ENCODE data around the gene XYLT1. TPM values are rescaled to one million over a fixed set of nuclear protein-coding genes. Genes with fewer than 3 reads are reported as not detected.

Gene XYLT1
- total and polyA plus RNA-seq, 10 of the 15 experiments (the other 5 are each of a cell fraction or from before 2014, with no cell fraction given): 0.88 to 14.8 (median 5.8) TPM

- peak; percentile 89 to 94 for TF ChIP-seq EP300 (IDR thresholded peaks at IDR 0.05; ENCODE audit: borderline replicate concordance in 1 of 2, control insufficient read depth in 1 of 2, low read depth in 2 of 2, low read length in 2 of 2)
- no peak for TF ChIP-seq SUPT20H (IDR thresholded peaks at IDR 0.05; ENCODE audit: borderline replicate concordance, control insufficient read depth, low read depth, low read length)
- TF ChIP-seq CREM (IDR thresholded peaks at IDR 0.05; ENCODE audit: low read depth): peak; percentile 62
- no peak for TF ChIP-seq NFYA (IDR thresholded peaks at IDR 0.05; ENCODE audit: borderline replicate concordance, low read depth, low read length)
- TF ChIP-seq CUX1 (IDR thresholded peaks at IDR 0.05; ENCODE audit: insufficient replicate concordance, low read depth, low read length): no peak
- peak; percentile 99 for TF ChIP-seq MTA2 (IDR thresholded peaks at IDR 0.05; ENCODE audit: low read depth)
- 0 out of 2 replicates have a peak, but pooled peaks have one; percentile 17 for TF ChIP-seq FOXK2 (IDR thresholded peaks at IDR 0.05)
- peak; percentile 99 for TF ChIP-seq BMI1 (IDR thresholded peaks at IDR 0.05; ENCODE audit: borderline replicate concordance)
- TF ChIP-seq MEF2B (IDR thresholded peaks at IDR 0.05; ENCODE audit: partially characterized antibody, poor library complexity, severe bottlenecking): peak; percentile 95
- TF ChIP-seq MEF2A (IDR thresholded peaks at IDR 0.05; ENCODE audit: insufficient read depth, low read depth, low read length): peak; percentile 94
- TF ChIP-seq MLLT1 (IDR thresholded peaks at IDR 0.05): peak; percentile 86
- TF ChIP-seq NBN (IDR thresholded peaks at IDR 0.05): peak; percentile 88
- TF ChIP-seq BCL11A (IDR thresholded peaks at IDR 0.05; ENCODE audit: low read depth, low read length): peak; percentile 98
- no peak for TF ChIP-seq ZBTB4 (CRISPR knock-in tag; IDR thresholded peaks at IDR 0.05)
- no peak for TF ChIP-seq RBBP5 (conservative IDR thresholded peaks at IDR 0.05)
- 0 out of 2 replicates have a peak, but pooled peaks have one; percentile 50 for TF ChIP-seq PAX5 (IDR thresholded peaks at IDR 0.05; ENCODE audit: borderline replicate concordance, low read depth, low read length)
- peak; percentile 99 for TF ChIP-seq RUNX3 (IDR thresholded peaks at IDR 0.05; ENCODE audit: low read length)
- TF ChIP-seq IKZF2 (IDR thresholded peaks at IDR 0.05): peak; percentile 91 to 92
- peak; percentile 62; the same call in 1 of the 2 replicates for TF ChIP-seq CREB1 (IDR thresholded peaks at IDR 0.05; ENCODE audit: low read depth)
Measured at GRCh38 chr16:17070882-17071592, 399.7 kb downstream of the XYLT1 start (continued).

All from GM12878 (cell line).